Liver (tissue), 3 donors: Measurements from ENCODE around the gene RBM23.

Experiments used
- ATF3 ChIP-seq: IDR thresholded peaks from 2 replicates; pipeline ENCODE4 v1.6.1; 2016; ENCODE audit warnings: antibody characterized with exemption
- CTCF ChIP-seq: fragments of 150-350 bp; IDR thresholded peaks from 2 replicates; pipeline ENCODE4 v1.5.1; 2017; ENCODE audit warnings: improper control_type of control experiment, low read depth, low read length; ENCODE audit not compliant: missing input control
- EGR1 ChIP-seq, 2 donors: IDR thresholded peaks; 2 replicates each; pipeline ENCODE4 v1.6.1; 2016 to 2018; ENCODE audit warnings: antibody characterized with exemption in 2 of 2, low read depth in 2 of 2
- FOXA1 ChIP-seq: IDR thresholded peaks from 2 replicates; pipeline ENCODE4 v1.6.1; 2016; ENCODE audit warnings: antibody characterized with exemption
- MAX ChIP-seq: IDR thresholded peaks from 2 replicates; pipeline ENCODE4 v1.6.1; 2016; ENCODE audit warnings: antibody characterized with exemption
- TAF1 ChIP-seq: conservative IDR thresholded peaks from 2 replicates; pipeline ENCODE4 v1.6.1; 2016; ENCODE audit warnings: antibody characterized with exemption, mild to moderate bottlenecking
- donor health status: healthy.
- donor health status: healthy.

- no peak for TF ChIP-seq CTCF
- TF ChIP-seq FOXA1 = no peak
- TF ChIP-seq MAX = no peak
- TF ChIP-seq TAF1 = no peak
- TF ChIP-seq EGR1 (IDR thresholded peaks at IDR 0.05; ENCODE audit: low read depth in 2 of 2) = no peak
- no peak for TF ChIP-seq ATF3
These were observed 26.5 kb downstream of the RBM23 start for GRCh38 chr14:22892488-22892887.
